HUDEP-2 (cell line): ENCODE results near the gene SHANK2.
"Not testable (repeated sequence)": the region's sequence is repeated elsewhere in the genome, so short reads cannot be mapped to it uniquely, and the experiment has no call there.

Source experiments
- DNase-seq, 76 experiments: peaks; one replicate each; lab custom pipeline; 2025; ENCODE audit not compliant: unreplicated experiment in 76 of 76; lab: John Stamatoyannopoulos, UW

Gene SHANK2

GRCh38 chr11:71245601-71246391, 6.6 kb downstream of the SHANK2 start:
- DNase-seq = no peak

- no peak for DNase-seq
These were observed 8.1 kb downstream of the SHANK2 start for GRCh38 chr11:71244116-71244810.

- DNase-seq = no peak
These were observed 10.0 kb downstream of the SHANK2 start for GRCh38 chr11:71242391-71242790.

- DNase-seq = no peak
These were observed 10.6 kb downstream of the SHANK2 start for GRCh38 chr11:71241721-71242259.

GRCh38 chr11:71240865-71241691, 11.3 kb downstream of the SHANK2 start:
- no peak for DNase-seq

GRCh38 chr11:71240061-71240690, 12.2 kb downstream of the SHANK2 start:
- no peak for DNase-seq

- no peak for DNase-seq
These were observed 12.8 kb downstream of the SHANK2 start for GRCh38 chr11:71239581-71239980.

GRCh38 chr11:71238941-71239340, 13.4 kb downstream of the SHANK2 start:
- no peak for DNase-seq

- no peak for DNase-seq
These were observed 14.0 kb downstream of the SHANK2 start for GRCh38 chr11:71238285-71238875.

GRCh38 chr11:71237853-71238252, 14.5 kb downstream of the SHANK2 start:
- DNase-seq = no peak

- DNase-seq = no peak
These were observed 15.4 kb downstream of the SHANK2 start for GRCh38 chr11:71236836-71237475.

- no peak for DNase-seq
These were observed 16.7 kb downstream of the SHANK2 start for GRCh38 chr11:71235719-71236118.

GRCh38 chr11:71233896-71234852, 18.2 kb downstream of the SHANK2 start:
- DNase-seq = not testable (repeated sequence)

GRCh38 chr11:71232364-71232763, 20.0 kb downstream of the SHANK2 start:
- DNase-seq = no peak

- DNase-seq = no peak
These were observed 23.4 kb downstream of the SHANK2 start for GRCh38 chr11:71228961-71229360.

GRCh38 chr11:71227058-71227659, 25.2 kb downstream of the SHANK2 start:
- DNase-seq = no peak

GRCh38 chr11:71223671-71224660, 28.4 kb downstream of the SHANK2 start:
- no peak for DNase-seq
